Neural cell (in vitro differentiated cells): ENCODE results near the gene POMGNT2. TPM values are rescaled to one million over a fixed set of nuclear protein-coding genes. Genes with fewer than 3 reads are reported as not detected.

Source experiments
- H2AFZ ChIP-seq: fragments of 200-600, 300-800 bp; sonication (generic), shearing (Covaris generic); 2 replicates; pipeline ENCODE4 v1.6.0; 2014; ENCODE audit warnings: low read depth, mild to moderate bottlenecking, antibody characterized with exemption, low read length, moderate library complexity
- H3F3A ChIP-seq: fragments of 200-600 bp; shearing (Covaris generic); 2 replicates; pipeline ENCODE4 v1.6.1; 2016; ENCODE audit warnings: mild to moderate bottlenecking, moderate library complexity, mixed read lengths, antibody characterized with exemption, low read length; ENCODE audit not compliant: insufficient read depth, poor library complexity, severe bottlenecking
- H3K27ac ChIP-seq: fragments of 200-600, 300-800 bp; sonication (generic), shearing (Covaris generic); 2 replicates; pipeline ENCODE4 v1.5.1; 2014; ENCODE audit warnings: mild to moderate bottlenecking, low read length, moderate library complexity
- H3K27me3 ChIP-seq: fragments of 300-800, 200-600 bp; sonication (generic), shearing (Covaris generic); 2 replicates; pipeline ENCODE4 v1.6.0; 2014; ENCODE audit warnings: mild to moderate bottlenecking, low read depth, low read length, moderate library complexity; ENCODE audit not compliant: insufficient read depth
- H3K36me3 ChIP-seq: fragments of 300-800, 200-600 bp; sonication (generic), shearing (Covaris generic); 2 replicates; pipeline ENCODE4 v1.5.1; 2014; ENCODE audit warnings: mild to moderate bottlenecking, antibody characterized with exemption, low read length, moderate library complexity; ENCODE audit not compliant: insufficient read depth
- H3K4me2 ChIP-seq: fragments of 300-800, 200-600 bp; sonication (generic), shearing (Covaris generic); 2 replicates; pipeline ENCODE4 v1.6.0; 2014; ENCODE audit warnings: mild to moderate bottlenecking, low read length
- H3K4me3 ChIP-seq: fragments of 300-800, 200-600 bp; sonication (generic), shearing (Covaris generic); 2 replicates; pipeline ENCODE4 v1.5.1; 2014; ENCODE audit warnings: mild to moderate bottlenecking, low read length, moderate library complexity
- H3K79me2 ChIP-seq: fragments of 200-600 bp; shearing (Covaris generic); replicated peaks from 2 replicates; pipeline ENCODE4 v1.6.0; 2014; ENCODE audit warnings: mild to moderate bottlenecking, low read length, moderate library complexity; ENCODE audit not compliant: insufficient read depth
- H3K9ac ChIP-seq: fragments of 300-800, 200-600 bp; sonication (generic), shearing (Covaris generic); 2 replicates; pipeline ENCODE4 v1.6.1; 2016; ENCODE audit warnings: mild to moderate bottlenecking, low read length, mixed read lengths
- H3K9me2 ChIP-seq: fragments of 200-600 bp; shearing (Covaris generic); 2 replicates; pipeline ENCODE4 v1.6.1; 2016; ENCODE audit warnings: mild to moderate bottlenecking, low read length, mixed read lengths; ENCODE audit not compliant: insufficient read depth
- H3K9me3 ChIP-seq: fragments of 200-600, 300-800 bp; sonication (generic), shearing (Covaris generic); 2 replicates; pipeline ENCODE4 v1.6.1; 2016; ENCODE audit warnings: mild to moderate bottlenecking, mixed run types, low read length, moderate library complexity, mixed read lengths
- H4K20me1 ChIP-seq: fragments of 200-600 bp; shearing (Covaris generic); 2 replicates; pipeline ENCODE4 v1.6.1; 2016; ENCODE audit warnings: mild to moderate bottlenecking, mixed run types; ENCODE audit not compliant: insufficient read depth
- CTCF ChIP-seq: fragments of 450-650 bp; IDR thresholded peaks from 2 replicates; pipeline ENCODE4 v1.5.1; 2014; ENCODE audit warnings: antibody characterized with exemption, mild to moderate bottlenecking, moderate library complexity; ENCODE audit not compliant: poor library complexity, severe bottlenecking
- EP300 ChIP-seq: fragments of 450-650 bp; conservative IDR thresholded peaks from 2 replicates; pipeline ENCODE4 v1.6.1; 2014; ENCODE audit warnings: antibody characterized with exemption, mild to moderate bottlenecking, moderate library complexity; ENCODE audit not compliant: poor library complexity, severe bottlenecking
- EZH2 ChIP-seq: fragments of 200-600, 300-800 bp; shearing (Covaris generic), sonication (generic); IDR thresholded peaks from 2 replicates; pipeline ENCODE4 v1.6.1; 2014; ENCODE audit warnings: antibody characterized with exemption, low read length, borderline replicate concordance, mild to moderate bottlenecking; ENCODE audit not compliant: insufficient read depth, poor library complexity, severe bottlenecking
- MXI1 ChIP-seq: fragments of 450-650 bp; conservative IDR thresholded peaks from 2 replicates; pipeline ENCODE4 v1.6.1; 2014; ENCODE audit warnings: antibody characterized with exemption, mild to moderate bottlenecking; ENCODE audit not compliant: poor library complexity, severe bottlenecking
- POLR2AphosphoS5 ChIP-seq: IDR thresholded peaks from 2 replicates; pipeline ENCODE4 v1.6.1; 2012
- RAD21 ChIP-seq: fragments of 450-650 bp; conservative IDR thresholded peaks from 2 replicates; pipeline ENCODE4 v1.6.1; 2014; ENCODE audit warnings: antibody characterized with exemption, mild to moderate bottlenecking, moderate library complexity
- REST ChIP-seq: IDR thresholded peaks from 2 replicates; pipeline ENCODE4 v1.6.1; 2012; ENCODE audit warnings: borderline replicate concordance
- SMC3 ChIP-seq: fragments of 450-650 bp; conservative IDR thresholded peaks from 2 replicates; pipeline ENCODE4 v1.6.1; 2014; ENCODE audit warnings: antibody characterized with exemption, mild to moderate bottlenecking, moderate library complexity; ENCODE audit not compliant: poor library complexity
- TAF1 ChIP-seq: IDR thresholded peaks from 2 replicates; pipeline ENCODE4 v1.6.1; 2012; ENCODE audit warnings: low read depth
- polyA plus RNA-seq: library from polyadenylated mRNA; depleted of rRNA; stranded (reverse); fragments of >200 nt; gene quantifications from 2 replicates; pipeline ENCODE4 v1.2.3, GENCODE V29; 2014

Gene POMGNT2
- polyA plus RNA-seq, 1 donor from 2014 or later = 25.7 TPM

GRCh38 chr3:43059456-43059855 lies 46.4 kb downstream of the POMGNT2 start:
- H3K9ac ChIP-seq = no peak overlapping the region
- no peak overlapping the region for H2AFZ ChIP-seq
- no peaks in the 10 kb centered on the region for H3K27me3 ChIP-seq
- H3F3A ChIP-seq = no peaks in the 10 kb centered on the region
- no peaks in the 10 kb centered on the region for H4K20me1 ChIP-seq
- H3K4me3 ChIP-seq = no peak overlapping the region
- TF ChIP-seq EZH2 (no peak), TAF1 (no peak)
- no peaks in the 10 kb centered on the region for H3K9me2 ChIP-seq
- H3K9me3 ChIP-seq = no peaks in the 10 kb centered on the region
- H3K79me2 ChIP-seq = no peaks in the 10 kb centered on the region
- H3K4me2 ChIP-seq = no peak overlapping the region
- H3K36me3 ChIP-seq = no peaks in the 10 kb centered on the region
- H3K27ac ChIP-seq = no peak overlapping the region

- Histone ChIP-seq H3K27ac (no peak overlapping the region), H2AFZ (no peak overlapping the region), H3K4me2 (no peak overlapping the region), H3K9me2 (no peaks in the 10 kb centered on the region), H3K9ac (no peak overlapping the region), H4K20me1 (no peaks in the 10 kb centered on the region), H3K4me3 (no peak overlapping the region), H3F3A (no peaks in the 10 kb centered on the region), H3K9me3 (no peaks in the 10 kb centered on the region), H3K79me2 (no peaks in the 10 kb centered on the region), H3K36me3 (no peaks in the 10 kb centered on the region), H3K27me3 (no peaks in the 10 kb centered on the region)
- TF ChIP-seq SMC3 (no peak), POLR2AphosphoS5 (no peak), MXI1 (no peak), EZH2 (no peak), REST (no peak), RAD21 (no peak), TAF1 (no peak), EP300 (no peak), CTCF (no peak)
Observed at GRCh38 chr3:43055806-43056770, 49.8 kb downstream of the POMGNT2 start.
